ENCODE measurements around the gene GNG10.
"Not testable (repeated sequence)": the region's sequence is repeated elsewhere in the genome, so short reads cannot be mapped to it uniquely, and the experiment has no call there.

Gene GNG10

GRCh38 chr9:111661150-111661801 lies at the start of gene GNG10:
GNG10 (plus strand) TSS chr9:111661605; CDS start chr9:111661635, 30 bp downstream.
- in situ Hi-C loops (cut with MboI; ENCODE audit: low sequenced_read_pairs) = no loop called here

- in situ Hi-C loops (cut with MboI; ENCODE audit: low sequenced_read_pairs) = no loop called here
Measured at GRCh38 chr9:111613436-111614040, 47.9 kb upstream of the GNG10 start.

- in situ Hi-C loops (cut with MboI; ENCODE audit: low sequenced_read_pairs) = no loop called here
Measured at GRCh38 chr9:111615928-111616327, 45.5 kb upstream of the GNG10 start.

GRCh38 chr9:111617349-111617748 lies 44.1 kb upstream of the GNG10 start:
- in situ Hi-C loops (cut with MboI; ENCODE audit: low sequenced_read_pairs) = not testable (repeated sequence)

- in situ Hi-C loops (cut with MboI; ENCODE audit: low sequenced_read_pairs) = no loop called here
Measured at GRCh38 chr9:111621895-111622480, 39.4 kb upstream of the GNG10 start.

- in situ Hi-C loops (cut with MboI; ENCODE audit: low sequenced_read_pairs) = no loop called here
Measured at GRCh38 chr9:111622626-111623025, 38.8 kb upstream of the GNG10 start.

GRCh38 chr9:111627260-111627963 lies 34.0 kb upstream of the GNG10 start:
- in situ Hi-C loops (cut with MboI; ENCODE audit: low sequenced_read_pairs) = no loop called here

GRCh38 chr9:111628411-111628810 lies 33.0 kb upstream of the GNG10 start:
- in situ Hi-C loops (cut with MboI; ENCODE audit: low sequenced_read_pairs) = no loop called here

GRCh38 chr9:111630182-111630963 lies 31.0 kb upstream of the GNG10 start:
- in situ Hi-C loops (cut with MboI; ENCODE audit: low sequenced_read_pairs) = no loop called here

GRCh38 chr9:111630964-111631213 lies 30.5 kb upstream of the GNG10 start:
- in situ Hi-C loops (cut with MboI; ENCODE audit: low sequenced_read_pairs) = no loop called here

GRCh38 chr9:111631214-111631971 lies 30.0 kb upstream of the GNG10 start, which contains the start of gene DNAJC25:
DNAJC25 (plus strand) TSS chr9:111631334; CDS start chr9:111631408, 74 bp downstream.
- in situ Hi-C loops (cut with MboI; ENCODE audit: low sequenced_read_pairs) = no loop called here

- in situ Hi-C loops (cut with MboI; ENCODE audit: low sequenced_read_pairs) = no loop called here
Measured at GRCh38 chr9:111632060-111632459, 29.3 kb upstream of the GNG10 start.

- in situ Hi-C loops (cut with MboI; ENCODE audit: low sequenced_read_pairs) = no loop called here
Measured at GRCh38 chr9:111632695-111633388, 28.6 kb upstream of the GNG10 start.

- in situ Hi-C loops (cut with MboI; ENCODE audit: low sequenced_read_pairs) = no loop called here
Measured at GRCh38 chr9:111633389-111633736, 28.0 kb upstream of the GNG10 start.

- in situ Hi-C loops (cut with MboI; ENCODE audit: low sequenced_read_pairs) = no loop called here
Measured at GRCh38 chr9:111634860-111635259, 26.5 kb upstream of the GNG10 start.

GRCh38 chr9:111637421-111637950 lies 23.9 kb upstream of the GNG10 start:
- in situ Hi-C loops (cut with MboI; ENCODE audit: low sequenced_read_pairs) = no loop called here

- in situ Hi-C loops (cut with MboI; ENCODE audit: low sequenced_read_pairs) = no loop called here
Measured at GRCh38 chr9:111644195-111644772, 17.1 kb upstream of the GNG10 start.

GRCh38 chr9:111645806-111646205 lies 15.6 kb upstream of the GNG10 start:
- in situ Hi-C loops (cut with MboI; ENCODE audit: low sequenced_read_pairs) = no loop called here

GRCh38 chr9:111646417-111646816 lies 15.0 kb upstream of the GNG10 start:
- in situ Hi-C loops (cut with MboI; ENCODE audit: low sequenced_read_pairs) = no loop called here

Measured in HL-60/S4 treated with phorbol 12-myristate 13-acetate at 8.2 ng/mL for 4 days and 3 days (cell line).